Activated naive CD8-positive, alpha-beta T cell treated with anti-CD3 and anti-CD28 coated beads, Interleukin-2, amount 50 U/mL, for 16 hours (primary cell): ENCODE data around the gene APBA2.
"Not testable (repeated sequence)": the region's sequence is repeated elsewhere in the genome, so short reads cannot be mapped to it uniquely, and the experiment has no call there.

Experiments
- DNase-seq: peaks from one replicate; pipeline ENCODE4 v3.0.0-alpha.2; 2020; ENCODE audit warnings: low read depth, low spot score

APBA2 gene

DNA sequence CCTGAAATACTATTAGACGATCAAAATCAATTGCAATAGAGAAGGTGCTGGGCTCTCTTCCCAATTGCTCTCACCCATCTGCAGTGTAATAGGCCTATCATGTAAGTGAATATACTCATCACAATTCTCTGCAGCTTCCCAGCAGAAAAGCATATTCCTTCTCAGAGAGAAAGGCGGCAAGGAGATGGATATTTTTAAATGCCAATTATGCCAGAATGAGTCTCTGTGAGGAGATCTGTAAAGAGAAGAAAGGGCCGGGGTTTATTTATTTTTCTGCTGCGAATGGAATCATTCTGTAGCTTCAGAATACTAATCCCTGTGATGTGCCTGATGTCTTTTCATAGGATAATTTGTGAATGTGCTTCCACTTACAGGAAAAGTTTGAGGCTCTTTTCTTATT, 112.0 kb downstream of the APBA2 start:
- no peak for DNase-seq

DNA sequence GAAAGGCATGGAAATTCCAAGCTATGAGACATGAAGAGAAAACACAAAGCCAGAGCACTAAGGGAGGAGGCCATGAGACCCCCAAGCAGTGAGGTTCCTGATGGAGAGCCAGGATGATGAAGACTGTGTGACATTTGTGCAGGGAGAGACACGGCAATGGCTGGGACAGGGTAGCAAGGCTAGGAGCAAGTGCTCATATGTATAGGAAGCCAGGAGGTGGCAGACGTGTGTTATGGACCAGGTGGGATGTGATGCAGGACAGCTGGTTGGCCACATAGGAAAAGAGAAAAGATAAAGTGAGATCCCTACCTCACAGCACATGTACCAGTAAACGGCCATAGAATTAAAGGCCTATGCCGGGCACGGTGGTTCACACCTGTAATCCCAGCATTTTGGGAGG, 112.7 kb downstream of the APBA2 start:
- no peak for DNase-seq

DNA sequence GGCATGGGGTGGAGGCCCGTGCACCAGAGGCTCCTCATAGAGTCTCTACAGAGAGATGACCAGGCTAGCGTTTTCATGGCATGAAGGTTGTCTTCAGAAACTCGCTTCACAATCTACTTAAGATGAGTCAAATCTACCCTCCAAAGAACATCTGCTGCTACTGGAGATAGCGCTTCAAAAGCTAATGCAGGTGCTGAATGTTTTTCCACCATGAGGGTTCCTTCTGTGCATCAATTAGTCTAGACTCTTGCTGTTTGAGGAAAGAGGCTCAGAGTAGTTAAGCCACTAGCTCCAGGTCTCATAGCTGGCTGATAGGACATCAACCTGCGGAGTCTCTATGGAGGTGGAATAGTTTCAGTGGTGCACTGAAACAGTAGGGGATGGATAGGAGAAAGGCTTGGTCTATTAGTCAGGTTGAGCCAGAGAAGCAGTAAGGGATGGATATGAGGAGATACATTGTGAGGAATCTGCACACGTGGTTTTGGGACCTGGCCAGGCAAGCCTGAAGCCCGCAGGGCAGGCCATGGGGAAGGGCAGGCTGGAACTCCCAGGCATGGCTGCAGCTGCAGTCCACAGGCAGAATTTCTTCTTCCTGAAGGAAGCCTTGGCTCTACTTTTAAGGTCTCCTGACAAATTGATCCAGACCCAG, 117.5 kb downstream of the APBA2 start:
- no peak for DNase-seq

DNA sequence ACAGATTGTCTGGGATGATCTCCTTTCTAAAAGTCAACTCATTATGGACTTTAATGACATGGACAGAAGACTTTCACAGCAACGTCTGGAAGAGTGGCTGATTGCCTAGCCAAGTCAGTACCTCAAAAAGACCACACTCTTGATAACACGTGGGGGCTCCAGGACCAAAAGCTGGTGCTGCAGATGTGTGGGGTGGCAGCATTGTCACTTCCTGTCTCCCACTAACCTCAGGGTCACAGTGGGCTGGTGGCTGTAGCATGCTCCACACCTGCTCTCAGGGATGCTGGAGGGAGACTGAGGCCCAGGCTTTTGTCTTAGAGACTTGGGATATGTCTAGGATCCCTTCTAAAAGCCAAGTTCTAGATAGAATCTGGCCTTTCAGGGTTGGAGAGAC, 118.1 kb downstream of the APBA2 start:
- DNase-seq: no peak

DNA sequence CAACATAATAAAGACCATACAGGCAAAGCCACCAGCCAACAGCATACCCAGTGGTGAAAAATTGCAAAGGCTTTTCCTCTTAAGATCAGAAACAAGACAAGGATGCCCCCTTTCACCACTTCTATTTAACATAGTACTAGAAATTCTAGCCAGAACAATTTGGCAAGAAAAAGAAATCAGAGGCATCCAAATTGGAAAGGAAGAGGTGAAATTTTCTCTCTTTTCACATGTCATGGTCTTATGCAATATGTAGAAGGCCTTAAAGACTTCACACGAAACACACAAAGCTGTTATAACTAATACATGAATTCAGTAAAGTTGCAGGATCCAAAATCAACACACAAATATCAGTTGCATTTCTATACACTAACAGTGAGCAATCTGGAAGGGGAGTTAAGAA, 120.2 kb downstream of the APBA2 start:
- no peak for DNase-seq

DNA sequence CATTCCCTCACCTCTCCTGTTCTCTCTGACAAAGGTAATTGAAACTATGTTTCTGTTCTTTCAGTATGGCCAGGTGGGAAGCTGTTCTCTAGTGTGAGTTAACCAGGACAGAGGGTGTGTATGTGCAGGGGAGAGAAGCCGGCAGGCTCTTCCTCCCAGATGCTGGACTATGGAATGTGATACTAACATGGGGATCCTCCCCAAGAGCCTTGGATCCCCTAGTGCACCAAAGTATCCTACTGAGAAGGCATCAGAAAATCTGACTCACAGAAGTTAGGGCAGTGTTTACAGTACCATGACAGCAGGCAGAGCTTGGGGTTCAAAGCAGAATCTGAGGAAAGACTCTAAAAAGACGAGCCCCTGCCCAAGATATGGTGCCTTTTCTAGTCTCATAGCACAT, 123.1 kb downstream of the APBA2 start:
- DNase-seq: no peak

DNA sequence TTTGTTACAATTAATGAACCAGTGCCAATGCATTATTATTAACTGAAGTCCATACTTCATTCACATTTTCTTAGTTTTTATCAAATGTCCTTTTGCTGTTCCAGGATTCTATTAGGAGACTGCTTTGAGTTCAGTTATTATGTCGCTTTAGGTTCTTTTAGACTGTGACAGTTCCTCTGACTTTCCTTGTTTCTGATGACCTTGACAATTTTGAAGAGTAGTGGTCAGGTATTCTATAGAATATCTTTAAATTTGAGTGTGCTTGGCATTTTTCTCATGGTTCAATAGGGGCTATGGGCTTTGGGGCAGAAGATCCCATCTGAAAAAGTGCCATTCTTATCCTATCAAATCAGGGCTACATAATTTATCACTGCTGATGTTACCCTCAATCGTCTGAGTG, 126.3 kb downstream of the APBA2 start:
- no peak for DNase-seq

DNA sequence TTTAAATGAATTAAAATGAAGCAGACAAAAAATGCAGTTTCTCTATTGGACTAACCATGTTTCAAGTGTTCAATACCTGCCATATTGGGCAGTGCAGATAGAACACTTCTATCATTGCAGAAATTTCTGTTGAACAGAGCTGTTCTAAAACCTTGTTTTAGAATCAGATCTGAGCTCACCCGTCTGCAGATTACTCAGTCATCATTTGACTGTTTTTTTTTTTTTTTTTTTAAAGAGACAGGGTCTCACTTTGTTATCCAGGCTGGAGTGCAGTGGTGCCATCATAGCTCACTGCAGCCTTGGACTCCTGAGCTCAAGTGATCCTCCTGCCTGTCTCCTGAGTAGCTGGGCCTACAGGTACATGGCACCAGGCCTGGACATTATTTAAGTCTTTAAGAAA, 128.7 kb downstream of the APBA2 start:
- DNase-seq: no peak

DNA sequence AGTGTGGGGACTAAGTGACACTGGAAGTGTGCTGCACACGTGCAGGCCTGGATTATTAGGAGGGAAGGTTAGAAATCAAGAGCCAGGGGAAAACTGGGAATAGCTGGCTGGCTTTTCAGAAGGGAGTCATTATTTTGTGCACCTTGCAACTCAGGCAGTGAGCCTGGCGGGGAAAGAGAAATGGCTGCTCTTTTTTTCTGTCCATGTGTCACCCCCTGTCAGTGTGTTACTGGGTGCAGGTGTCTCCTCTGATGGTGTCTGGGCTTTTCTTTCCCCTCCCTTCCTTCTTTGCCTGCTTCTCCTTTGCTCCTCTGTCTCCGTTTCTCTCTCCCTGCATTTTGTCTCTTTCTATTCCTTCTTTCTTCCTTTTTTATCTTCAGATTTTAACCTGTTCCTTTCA, 130.7 kb downstream of the APBA2 start:
- no peak for DNase-seq

DNA sequence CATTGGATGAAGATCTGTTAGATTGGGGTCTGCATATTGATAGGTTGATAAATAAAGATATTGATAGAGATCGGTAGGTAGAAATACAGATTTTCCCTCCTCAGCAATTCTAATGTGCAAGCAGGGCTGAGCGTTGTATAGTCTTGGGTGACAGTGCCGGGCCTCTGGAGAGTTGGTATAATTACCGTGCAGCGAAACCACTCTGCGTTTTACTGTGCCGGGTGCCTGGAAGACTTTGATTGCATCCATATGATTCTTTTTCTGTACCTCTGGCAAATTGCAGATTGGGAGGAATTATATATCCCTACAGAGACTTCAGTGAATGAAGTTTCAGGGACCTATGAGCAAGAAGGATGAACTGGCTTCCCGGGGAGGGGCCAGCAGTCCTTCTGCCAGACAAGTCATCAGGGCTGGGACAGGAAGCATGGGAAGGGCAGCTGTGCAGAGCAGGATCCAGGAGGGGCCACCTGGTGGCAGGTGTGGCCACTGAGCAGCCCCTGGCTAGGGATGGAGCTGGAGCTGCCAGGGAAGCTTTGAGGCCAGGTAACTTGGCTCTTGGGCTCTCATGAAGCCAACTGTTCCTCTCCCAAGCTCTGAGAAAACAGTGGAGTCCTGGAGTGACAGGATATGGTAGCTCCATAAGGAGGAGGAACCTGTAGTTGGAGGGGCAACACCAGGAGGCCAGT, 132.5 kb downstream of the APBA2 start:
- DNase-seq: no peak

DNA sequence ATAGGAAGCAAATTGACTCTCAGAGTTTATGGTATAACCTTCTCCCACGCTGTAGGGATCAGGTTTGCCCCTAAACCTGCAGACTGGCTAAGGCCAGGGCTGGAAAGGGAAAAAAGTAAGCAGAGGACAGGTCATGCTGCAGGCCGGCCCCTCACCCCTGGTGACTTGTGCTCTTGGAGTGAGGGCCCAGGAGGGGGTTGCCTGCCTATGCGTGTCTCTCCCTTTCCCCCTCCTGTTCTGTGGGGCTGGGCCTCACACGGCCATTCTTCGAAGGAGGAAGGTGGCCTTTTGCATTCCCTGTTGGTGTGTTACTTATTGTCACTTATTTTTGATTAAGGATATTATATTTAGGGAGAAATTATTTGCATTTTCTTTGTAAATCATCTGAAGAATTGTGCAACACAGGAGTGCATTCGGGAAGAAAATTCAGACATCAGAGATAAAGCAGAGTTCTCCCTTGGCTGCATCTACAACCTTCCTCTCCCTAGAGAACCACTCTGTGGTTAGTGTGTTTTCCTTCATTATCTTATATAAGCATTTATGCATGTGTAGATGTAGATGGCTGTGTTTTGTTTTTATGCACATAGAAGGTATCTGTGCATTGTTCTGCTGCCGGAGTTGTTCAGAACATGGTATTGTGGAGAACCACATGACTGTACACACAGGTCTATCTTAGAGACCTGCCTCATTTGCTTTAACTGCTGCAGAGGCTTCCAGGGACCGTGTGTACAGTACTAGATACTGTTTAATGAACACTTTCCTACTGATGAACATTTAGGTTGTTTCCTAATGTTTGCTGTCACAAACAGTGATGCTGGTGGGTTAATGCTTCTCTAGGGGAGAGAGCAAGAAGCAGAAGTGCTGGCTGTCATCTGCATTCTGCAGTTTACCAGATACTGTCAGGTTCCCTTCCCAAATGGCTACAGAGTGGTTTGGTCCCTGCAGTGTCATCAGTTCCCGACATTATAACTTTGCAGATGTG, 133.5 kb downstream of the APBA2 start:
- no peak for DNase-seq

DNA sequence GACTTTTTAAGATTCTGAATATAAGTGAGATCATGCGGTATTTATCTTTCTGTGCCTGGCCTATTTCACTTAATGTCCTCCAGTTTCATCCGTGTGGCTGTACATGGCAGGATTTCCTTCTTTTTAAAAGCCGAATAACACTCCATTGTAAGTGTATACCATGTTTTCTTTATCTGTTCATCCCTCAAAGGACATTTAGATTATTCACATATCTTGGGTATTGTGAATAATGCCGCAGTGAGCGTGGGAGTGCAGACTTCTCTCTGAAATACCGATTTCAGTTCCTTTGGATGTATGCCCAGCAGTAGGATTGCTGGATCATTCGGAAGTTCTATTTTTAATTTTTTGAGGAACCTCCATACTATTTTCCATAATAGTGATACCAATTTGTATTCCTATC, 136.1 kb downstream of the APBA2 start:
- no peak for DNase-seq

DNA sequence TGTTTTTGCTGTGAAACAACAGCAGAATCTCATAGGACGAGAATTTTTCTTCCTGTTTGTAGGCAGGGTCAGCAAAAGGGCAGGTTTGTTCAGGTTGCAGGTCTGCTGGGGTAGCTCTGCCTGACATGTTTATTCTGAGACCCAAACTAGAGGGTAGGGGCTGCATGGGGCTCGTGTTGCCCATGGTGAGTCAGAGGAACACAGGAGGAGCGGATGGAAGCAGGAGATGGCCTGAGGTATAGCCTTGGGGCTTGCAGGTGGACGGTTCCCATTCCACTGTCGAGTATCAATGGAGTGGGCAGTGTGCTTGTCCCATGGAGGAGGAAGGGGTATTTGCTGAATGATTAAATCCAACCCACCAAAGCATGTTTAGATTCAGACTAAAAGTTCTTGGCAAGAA, 138.9 kb downstream of the APBA2 start:
- DNase-seq: no peak

DNA sequence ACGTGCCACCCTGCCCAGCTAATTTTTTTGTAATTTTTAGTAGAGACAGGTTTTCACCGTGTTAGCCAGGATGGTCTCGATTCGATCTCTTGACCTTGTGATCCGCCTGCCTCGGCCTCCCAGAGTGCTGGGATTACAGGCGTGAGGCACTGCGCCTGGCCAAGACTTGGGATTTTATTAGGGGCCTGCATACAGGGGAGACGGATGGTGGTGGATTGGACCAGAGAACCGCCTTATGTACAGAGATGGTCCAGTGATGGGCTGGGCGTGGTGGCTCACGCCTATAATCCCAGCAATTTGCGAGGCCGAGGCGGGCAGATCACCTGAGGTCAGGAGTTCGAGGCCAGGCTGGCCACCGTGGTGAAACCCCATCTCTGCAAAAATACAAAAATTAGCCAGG, 139.6 kb downstream of the APBA2 start:
- not testable (repeated sequence) for DNase-seq

DNA sequence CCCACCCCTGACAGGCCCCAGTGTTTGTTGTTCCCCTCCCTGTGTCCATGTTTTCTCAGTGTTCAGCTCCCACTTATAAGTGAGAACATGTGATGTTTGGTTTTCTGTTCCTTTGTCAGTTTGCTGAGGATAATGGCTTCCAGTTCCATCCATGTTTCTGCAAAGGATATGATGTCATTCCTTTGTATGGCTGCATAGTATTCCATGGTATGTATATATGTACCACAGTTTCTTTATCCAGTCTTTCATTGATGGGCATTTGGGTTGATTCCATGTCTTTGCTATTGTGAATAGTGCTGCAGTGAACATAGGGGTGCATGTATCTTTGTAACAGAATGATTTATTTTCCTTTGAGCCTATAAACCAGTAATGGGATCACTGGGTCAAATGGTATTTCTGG, 142.4 kb downstream of the APBA2 start:
- DNase-seq: not testable (repeated sequence)

DNA sequence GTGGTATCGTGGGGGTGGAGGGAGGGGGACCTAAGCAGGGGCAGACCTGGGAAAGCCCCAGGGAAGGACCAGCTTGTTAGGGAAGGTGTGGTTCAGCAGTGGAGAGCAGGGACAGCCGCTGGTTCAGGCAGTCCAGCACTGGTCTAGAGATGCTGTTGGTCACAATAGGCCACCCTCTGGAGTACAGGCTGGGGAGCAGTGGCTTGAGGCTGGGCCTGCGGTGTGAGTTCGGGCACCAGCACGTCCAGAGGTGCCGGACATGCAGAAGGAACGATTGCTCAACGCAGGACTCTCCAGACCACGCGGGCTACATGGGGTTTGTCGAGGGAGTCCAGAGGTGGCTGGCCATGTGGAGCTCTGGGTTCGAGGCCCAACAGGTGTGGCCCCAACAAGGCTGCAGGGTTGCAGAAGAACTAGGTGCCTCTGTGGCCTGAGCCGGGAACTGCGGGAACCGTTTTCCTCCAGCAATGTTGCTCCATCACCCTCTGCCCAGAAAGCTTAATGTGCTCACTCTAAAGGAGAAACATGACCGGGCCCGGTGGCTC, 143.9 kb downstream of the APBA2 start:
- DNase-seq: no peak

DNA sequence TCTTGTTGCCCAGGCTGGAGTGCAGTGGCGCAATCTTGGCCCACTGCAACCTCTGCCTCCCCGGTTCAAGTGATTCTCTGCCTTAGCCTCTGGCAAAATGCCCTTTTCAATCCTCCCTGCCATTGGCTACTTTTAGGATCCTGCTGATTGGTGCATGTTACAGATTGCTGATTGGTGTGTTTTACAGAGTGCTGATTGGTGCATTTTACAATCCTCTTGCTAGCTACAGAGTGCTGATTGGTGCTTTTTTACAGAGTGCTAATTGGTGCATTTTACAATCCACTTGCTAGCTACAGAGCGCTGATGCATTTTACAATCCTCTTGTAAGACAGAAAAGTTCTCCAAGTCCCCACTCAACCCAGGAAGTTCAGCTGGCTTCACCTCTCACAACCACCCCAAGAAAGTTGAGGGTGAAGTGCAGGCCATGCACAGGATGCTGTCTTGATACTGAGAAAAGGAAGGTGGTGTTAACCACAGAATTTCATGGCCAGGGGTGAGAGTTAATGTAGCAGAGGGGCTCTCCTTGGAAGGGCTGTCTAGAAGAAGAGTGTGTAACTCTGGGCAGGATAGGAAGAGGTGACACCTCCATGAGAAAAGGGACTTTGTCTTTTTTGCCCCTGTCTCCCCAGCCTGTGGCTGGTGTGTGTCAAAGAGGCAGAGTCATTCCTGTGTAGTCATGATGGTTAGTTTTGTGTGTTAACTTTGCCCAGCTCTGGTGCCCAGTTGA, 145.9 kb downstream of the APBA2 start:
- DNase-seq: no peak

DNA sequence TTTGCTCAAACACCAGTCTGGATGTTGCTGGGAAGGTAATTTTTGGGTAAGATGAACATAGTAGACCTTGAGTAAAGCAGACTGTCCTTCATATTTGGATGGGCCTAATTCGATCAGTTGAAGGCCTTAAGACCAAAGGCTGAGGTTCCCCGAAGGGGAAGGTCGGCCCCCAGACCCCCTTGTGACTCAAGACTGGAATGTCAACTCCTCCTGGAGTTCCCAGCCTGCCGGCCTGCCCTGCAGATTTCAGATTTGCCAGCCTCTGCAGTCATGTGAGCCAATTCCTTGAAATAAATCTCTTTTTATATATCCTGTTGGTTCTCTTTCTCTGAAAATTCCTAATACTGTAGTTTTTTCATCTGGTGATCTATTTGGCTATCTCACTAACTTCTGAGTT, 146.5 kb downstream of the APBA2 start:
- no peak for DNase-seq

DNA sequence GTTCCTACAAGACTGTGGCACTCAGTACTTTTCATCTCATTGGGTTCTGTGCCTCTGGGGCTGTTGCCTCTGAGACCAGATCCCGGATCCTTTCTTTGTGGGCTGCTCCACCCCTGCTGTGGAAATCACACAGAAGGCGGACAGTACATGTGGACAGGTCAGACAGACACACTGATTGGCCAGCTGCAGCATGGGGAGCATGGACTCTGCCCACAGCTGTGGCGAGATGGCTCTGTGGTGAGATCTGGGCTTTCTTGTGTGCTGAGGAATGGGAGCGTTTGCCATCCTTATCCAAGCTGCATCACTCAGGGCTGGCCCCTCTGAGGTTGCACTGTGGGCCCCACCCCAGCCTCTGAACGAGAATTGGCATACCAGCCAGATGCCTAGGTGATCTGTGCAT, 147.0 kb downstream of the APBA2 start:
- DNase-seq: no peak

DNA sequence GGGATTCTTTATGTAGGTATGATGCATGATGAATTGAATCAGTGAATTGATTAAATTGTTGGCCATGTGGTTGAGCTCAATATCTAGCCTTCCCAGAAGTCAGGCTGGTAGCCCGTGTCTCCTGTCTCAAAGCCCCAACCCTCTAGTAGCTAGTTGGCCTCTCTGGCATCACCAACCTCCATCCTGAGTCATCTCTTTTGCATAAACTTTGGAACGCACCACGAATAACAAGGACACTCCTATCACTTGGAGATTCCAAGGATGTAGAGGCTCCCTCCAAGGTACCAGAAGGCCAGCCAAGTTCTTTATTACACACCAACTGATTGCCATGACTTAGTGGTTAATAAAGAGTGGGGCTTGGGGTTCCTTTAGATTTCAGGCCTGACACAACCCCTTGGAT, 148.4 kb downstream of the APBA2 start:
- no peak for DNase-seq

DNA sequence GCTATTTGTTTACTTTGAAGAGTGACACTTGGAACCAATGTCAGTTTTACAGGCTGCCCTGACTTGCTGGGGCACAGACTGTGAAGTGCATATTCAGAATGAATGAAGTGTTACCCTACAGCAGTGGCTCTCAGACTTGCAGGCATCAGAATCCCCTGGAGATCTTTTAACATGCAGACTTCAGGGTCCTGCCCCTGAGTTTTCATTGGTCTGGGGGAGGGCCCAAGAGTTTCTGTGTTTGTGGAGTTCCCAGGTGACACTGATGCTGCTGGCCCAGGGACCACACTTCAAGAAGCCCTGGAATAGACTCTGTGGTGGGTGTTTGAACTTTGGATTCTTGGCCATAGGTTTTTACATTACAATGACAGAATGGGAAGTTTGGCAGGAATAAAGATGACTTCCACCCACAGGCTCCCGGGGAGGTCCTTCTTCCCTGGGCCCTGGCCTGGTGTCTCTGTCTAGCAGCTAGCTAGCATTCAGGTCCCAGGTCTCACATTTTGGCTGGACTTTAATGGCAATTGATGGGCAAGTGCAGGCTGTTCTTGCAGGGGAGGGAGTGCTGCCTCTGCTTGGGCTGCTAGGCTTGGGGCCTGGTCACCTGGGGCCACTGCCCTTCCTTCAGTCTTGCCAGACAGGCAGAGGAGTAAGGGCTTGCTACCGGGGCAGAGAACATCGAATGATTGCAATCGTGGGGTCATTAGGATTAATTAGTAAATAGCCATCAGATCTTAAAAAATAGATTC, 149.0 kb downstream of the APBA2 start:
- no peak for DNase-seq
